ENCODE results near the gene CDK5.
A peak's percentile ranks its signal among the peaks of the same experiment; 100 is the strongest.

The CDK5 gene

GRCh38 chr7:151057506-151057988, at the start of gene CDK5:
CDK5 (minus strand) TSS chr7:151057897; CDS start chr7:151057848, 49 bp downstream.
- DNase-seq, result no peak

DNA sequence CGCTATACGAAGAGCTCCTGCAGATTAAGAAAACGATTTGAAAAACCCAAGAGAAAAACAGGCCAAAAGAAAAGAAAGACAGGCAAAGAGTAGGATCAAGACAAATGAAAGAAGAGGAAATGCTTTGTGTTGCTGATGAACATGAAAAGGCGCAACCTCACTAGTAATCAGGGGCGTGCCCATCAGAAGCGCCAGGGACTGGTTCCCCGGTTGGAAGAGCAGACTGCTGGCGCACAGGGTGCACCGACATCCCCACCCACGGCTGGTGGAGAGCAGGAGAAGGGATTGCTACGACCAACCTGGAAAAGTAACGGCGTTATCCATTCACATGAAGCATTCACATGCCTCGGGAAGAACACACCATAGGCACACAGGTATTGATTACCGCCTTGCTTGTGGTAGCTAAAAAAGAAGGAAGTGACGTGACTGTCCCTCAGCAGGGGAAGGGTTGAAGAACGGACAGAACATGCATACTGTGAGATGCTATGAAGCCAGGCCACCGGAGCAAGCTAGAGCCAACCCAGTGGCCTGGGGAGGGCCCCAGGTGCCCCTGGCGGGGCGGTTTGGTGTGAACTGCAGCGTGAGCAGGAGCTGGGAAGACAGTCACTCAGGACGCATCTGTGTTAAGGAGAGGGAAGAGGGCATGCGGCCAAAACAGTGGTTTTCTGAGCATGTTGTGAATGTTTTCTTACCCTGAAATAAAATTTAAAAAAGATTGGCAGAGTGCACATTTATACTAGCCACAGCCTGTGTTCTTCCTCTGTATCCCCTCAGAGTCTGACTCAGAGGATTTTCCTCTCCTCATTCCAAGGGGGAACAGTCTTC, 46.9 kb upstream of the CDK5 start:
- DNase-seq, result peak; percentile 54

DNA sequence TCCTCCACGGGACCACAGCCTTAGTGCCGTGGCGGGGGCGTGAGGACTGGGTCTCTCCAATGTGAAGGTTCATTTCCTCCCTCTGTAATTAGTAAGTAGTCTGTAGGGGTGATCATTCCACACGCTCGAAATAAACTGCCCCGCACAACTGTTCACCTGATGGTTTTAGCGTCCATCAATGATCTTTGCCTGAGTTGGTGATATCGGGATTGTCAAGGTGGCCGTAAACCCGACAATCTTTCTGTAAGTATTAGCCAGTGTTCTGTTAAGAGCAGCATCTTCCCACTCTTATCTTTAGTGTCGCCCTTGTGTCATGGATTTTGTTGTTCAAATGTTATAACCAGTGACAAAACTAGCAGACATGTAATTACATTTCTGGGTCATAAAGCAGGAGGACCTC, 46.3 kb upstream of the CDK5 start:
- DNase-seq, result no peak

DNA sequence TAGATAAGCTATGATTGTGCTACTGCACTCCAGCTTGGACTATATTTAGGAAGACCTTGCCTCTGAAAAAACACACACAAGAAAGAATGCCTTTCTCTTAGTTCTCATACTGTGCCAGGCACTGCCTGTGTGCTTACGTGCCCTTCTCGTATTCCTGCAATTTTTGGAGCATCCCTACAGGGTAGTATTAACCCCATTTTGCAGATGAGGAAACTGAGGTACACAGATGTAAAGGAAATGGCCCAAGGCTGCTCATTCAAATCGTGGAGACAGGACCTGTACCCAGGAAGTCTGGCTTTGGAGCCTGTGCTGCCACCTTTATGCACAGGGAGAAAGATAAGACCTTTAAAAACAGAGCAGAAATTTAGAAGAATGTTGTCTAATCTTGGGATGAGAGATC, 45.3 kb upstream of the CDK5 start:
- no peak for DNase-seq

DNA sequence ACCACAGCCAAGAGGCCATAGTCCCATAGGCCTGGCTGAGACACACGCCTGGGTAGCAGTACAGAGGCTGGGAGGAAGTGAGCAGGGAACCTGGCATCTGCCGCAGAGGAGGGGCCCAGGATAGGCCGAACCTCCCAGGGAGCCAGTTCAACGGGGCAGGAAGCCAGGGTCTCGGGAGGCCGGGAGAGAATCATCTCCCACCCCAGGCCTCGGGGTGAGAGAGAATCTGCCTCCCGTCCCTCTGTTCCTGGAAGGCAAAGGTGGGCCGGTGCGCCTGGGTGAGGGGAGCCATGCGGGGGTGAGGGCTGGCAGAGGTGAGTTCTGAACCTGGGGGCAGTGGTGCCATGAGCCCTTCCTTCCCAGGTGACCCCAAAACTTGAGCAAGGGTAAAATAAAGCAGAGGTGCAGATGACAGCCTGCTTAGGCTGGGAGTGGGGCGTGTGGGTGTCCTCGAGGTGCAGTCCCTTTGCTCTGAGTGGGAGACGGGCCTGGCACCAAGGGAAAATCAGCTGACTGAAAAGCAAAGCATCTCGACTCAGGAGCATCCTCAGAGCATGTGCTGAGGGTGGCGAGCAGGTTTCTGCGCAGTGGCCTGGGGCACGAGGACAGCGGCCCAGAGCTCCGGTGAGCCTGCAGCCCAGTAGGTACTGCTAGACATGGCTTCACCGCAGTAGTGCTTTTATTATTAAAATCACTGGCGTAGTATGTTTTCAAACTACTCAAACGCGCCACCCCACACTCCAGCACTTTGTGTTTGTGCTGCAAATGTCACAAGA, 44.1 kb upstream of the CDK5 start:
- DNase-seq, result no peak

DNA sequence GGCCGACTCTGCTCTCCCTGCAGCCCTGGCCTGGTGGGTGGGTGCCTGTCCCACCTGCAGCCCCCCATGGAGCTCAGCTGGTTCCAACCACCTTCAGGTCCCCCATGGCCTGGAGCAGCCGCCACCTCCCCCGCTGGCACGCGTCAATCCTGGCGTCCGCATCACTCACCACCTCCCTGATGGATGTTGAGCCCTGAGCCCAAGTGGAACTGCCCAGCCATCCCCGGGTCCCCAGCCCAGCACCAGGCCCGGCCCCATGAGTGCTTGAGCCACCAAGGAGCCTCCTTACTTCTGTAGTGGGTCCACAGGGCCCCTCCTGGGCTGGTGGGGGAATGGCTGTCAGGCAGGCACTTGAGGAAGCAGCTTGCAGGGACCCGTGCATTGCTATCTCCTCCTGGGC, 43.2 kb upstream of the CDK5 start:
- no peak for DNase-seq

DNA sequence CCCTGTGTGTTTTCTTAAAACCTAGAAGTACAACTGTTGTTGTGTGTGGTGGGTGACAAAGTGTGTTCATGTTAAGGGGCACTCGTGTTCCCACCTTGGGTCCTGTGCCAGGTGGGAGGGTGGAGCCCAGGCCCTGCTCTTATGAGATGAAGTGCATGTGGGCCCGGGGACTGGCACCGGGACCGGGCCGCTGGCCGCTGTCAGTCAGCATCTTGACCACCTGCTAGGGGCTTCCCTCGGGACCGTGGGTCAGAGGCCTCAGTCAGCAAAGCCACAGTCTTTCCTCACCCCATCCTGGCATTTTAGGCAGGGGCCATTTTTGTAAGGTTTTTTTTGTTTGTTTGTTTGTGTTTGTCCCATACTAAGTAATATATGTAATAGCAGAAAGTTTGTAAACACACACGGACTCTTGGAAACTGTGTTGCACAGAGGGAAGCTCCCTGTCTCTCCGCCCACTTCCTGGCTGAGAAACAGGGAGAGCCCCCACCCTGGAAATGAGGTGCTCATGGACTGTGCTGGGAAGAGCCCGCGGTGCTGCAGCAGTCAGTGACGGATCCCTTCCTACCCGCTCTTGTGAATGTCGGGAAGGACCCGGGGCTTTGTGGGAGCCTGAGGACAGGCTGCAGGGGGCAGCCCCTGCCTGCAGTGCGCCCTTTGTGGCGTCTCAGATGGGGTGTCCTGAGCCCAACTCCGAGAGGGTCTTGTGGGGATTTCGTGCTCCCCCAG, 42.0 kb upstream of the CDK5 start:
- no peak for DNase-seq

DNA sequence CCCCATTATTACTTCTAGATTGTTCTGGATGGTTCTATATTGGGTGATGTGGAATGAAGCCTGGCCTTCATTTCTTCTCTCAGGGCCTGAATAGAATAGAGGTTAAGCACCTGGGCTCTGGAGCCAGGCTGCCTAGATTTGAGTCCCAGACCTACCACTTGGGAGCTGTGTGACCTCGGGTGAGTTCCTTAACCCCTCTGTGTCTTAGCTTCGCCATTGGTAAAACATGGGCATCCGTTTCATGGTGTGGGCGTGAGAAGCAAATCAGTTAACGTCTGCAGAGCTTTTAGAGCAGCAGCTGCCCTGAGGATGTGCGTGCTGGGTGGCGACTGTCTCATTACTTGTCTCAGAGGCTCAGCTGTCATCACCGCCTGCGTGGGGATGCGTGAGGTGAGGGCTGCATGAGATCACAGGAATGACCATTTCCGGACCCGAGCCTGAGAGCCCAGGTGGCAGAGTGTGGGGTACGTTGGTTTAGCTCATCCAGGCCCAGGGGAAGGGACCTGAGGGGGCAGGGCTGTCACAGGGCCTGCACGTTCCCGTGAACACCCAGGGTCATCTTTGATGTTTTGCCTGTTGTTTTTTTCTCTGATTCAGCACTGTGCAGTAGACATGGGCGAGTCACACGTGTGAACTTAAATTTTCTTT, 38.3 kb upstream of the CDK5 start:
- no peak for DNase-seq

DNA sequence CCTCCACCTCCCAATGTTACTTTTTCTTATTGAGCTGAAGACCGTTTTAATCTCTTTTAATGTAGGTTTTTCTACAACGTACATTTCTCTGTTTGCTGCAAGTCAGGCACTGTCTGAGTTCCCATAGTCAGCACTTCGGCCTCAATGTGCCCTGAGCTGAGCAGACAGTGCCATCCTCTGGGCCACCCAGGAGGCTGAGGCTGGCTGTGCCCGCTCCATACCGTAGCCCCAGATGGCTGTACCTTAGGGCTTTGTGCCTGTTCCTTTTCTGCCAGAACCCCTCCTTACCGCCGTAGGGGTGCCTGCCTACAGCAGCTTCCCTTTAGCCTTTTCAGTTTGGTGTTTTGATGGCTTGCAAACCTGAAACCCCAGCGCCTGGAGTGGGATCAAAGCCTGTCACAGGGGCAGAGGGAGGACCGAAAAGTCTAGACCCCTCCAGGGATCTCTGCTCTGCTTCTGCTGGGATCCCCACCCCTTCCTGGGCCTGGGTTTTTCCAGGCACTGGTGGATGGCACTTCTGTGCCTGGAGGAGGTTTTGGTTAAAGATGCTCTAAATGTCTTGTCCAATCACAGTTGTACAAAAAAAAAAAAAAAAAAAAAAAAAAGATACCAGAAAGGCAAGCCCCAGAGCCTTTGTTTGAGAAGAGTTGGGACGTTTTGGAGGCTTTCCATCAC, 37.6 kb upstream of the CDK5 start:
- DNase-seq, result no peak

DNA sequence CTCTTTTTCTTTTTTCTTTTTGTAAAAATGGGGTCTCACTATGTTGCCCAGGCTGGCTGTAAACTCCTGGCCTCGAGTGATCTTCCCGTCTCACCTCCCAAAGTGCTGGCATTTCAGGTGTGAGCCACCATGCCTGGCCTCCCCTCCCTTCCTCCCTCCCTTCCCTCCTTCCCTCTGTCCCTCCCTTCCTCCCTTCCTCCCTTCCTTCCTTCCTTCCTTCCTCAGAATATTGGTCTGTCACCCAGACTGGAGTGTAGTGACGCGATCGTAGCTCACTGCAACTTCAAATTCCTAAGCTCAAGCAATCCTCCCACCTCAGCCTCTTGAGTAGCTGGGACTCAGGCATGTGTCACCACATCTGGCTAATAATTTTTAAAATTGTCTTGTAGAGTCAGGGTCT, 37.0 kb upstream of the CDK5 start:
- no peak for DNase-seq

GRCh38 chr7:151093748-151094147, 36.1 kb upstream of the CDK5 start:
- no peak for DNase-seq

GRCh38 chr7:151091988-151092387, 34.3 kb upstream of the CDK5 start:
- DNase-seq, result no peak

- no peak for DNase-seq
These were observed 33.7 kb upstream of the CDK5 start for GRCh38 chr7:151091431-151091830.

GRCh38 chr7:151091003-151091402, 33.3 kb upstream of the CDK5 start:
- DNase-seq, result no peak

DNA sequence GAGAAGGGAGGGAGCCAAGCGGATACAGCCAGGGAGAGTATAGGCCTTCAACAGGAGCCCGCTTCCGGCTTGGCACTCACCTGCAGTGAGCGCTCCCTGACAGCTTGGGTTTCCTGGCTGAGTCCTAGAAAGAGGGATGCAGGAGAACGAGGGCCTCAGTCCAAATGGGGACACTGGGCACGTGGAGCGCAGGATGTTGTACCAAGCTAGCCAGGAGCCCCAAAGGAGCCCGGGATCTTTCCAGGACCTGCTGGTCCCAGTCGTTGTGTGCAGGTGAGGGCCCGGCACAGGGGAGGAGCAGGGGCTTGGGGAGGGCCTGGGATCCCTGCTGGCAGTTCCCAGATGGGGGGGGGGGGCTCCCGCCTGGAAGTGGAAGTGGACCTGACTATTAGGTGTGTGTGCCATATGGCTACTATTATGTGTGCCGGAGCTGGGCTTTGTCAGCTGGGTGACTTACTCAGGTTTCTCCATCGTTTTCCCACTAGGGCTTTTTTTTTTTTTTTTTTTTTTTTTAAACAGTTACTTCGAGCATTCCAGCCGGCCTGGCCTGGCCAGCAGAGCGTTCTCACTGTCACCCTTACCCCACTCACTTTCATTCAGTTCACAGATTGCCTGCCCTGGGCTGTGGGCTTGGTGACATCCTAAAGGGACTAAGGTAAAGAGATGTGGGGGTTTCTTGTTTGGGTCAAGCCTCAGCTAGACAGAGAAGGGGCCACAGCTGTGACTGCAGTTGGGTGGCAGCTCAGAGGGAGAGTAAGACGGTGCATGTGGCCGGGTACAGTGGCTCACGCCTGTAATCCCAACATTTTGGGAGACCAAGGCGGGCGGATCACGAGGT, 32.4 kb upstream of the CDK5 start:
- DNase-seq, result no peak

DNA sequence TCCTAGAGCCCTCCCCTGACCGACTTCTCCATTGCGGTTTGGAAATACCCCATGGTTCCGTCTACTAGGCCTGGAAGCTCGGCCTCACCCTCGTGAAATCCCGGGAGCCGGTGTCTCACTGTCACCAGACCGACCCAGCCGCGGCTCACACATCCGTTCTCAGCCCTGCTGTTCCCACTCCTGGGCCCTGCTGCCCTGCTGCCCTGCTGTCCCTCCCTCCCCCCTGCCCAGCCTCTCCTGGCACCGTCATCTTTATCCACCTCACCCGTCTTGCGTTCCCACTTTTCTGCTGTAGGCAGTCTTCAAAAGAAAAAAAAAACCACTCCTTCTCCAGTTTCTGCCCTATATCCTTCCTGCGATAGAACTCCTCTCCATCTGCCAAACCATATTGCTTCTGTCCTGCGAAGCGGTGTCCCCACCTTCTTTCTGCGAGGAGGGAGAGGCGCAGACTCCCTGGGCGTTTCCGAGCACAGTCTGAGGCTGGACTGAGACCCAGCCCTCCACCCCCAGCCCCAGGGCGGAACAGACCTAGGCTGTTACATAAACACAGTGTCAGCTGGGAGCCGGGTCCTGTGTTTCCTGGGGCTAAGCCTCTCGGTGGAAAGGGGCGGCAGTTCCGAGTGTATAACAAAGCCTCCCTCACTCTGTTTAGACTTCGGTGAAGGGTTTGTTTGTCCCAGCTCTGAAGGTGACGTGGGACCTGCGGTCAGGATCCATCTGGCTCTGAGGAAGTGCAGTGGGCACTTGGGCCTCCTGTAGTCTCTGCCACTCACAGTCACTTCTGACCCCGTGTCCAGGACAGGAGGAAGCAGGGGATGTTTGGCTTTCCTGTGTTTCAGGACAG, 31.4 kb upstream of the CDK5 start:
- no peak for DNase-seq

- no peak for DNase-seq
These were observed 30.5 kb upstream of the CDK5 start for GRCh38 chr7:151088019-151088855.

DNA sequence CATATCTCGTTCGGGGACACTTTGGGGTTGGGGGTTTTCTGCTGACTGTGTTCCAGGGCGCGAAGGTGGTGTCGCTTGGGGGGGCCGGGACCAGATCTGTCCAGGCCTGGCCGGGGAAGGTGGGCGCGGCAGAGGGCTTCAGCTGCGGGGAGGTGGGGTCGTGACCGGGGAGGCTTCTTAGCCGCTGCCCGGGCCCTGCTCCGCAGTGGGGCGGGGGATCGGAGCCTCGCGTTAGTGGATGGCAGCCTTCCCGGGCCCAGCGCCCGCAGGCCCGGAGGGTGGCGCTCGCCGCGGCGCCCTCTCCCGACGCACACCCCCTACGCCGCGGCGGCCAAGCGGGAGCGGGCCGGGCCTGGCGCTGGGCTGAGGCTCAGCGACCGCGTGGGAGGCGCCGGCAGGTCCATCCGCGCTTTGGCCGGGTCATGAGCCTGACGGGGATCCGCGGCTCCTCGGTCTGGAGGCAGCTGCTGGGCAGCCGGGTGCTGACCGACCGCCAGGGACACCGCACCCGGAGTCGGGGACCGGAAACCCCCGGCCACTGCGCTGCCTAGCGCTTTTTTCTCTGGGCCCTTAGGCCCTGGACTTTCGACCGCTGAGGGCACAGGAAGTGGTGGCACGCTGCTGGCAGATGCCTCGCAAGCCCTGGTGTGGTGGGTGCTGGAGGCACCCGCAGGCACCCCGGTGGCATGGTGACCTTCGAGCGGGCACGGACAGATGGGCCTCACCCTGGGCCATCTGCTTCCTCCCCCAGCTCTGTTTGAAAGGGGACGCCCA, 29.7 kb upstream of the CDK5 start:
- DNase-seq, result no peak

GRCh38 chr7:151086802-151087244, 29.1 kb upstream of the CDK5 start:
- DNase-seq, result no peak
